Measurements from ENCODE around the gene FNDC5. TPM values are rescaled to one million over a fixed set of nuclear protein-coding genes. Genes with fewer than 3 reads are reported as not detected.

FNDC5 gene
- total and polyA plus RNA-seq, 2 experiments from 2014 or later: 1.0 to 1.7 TPM

DNA sequence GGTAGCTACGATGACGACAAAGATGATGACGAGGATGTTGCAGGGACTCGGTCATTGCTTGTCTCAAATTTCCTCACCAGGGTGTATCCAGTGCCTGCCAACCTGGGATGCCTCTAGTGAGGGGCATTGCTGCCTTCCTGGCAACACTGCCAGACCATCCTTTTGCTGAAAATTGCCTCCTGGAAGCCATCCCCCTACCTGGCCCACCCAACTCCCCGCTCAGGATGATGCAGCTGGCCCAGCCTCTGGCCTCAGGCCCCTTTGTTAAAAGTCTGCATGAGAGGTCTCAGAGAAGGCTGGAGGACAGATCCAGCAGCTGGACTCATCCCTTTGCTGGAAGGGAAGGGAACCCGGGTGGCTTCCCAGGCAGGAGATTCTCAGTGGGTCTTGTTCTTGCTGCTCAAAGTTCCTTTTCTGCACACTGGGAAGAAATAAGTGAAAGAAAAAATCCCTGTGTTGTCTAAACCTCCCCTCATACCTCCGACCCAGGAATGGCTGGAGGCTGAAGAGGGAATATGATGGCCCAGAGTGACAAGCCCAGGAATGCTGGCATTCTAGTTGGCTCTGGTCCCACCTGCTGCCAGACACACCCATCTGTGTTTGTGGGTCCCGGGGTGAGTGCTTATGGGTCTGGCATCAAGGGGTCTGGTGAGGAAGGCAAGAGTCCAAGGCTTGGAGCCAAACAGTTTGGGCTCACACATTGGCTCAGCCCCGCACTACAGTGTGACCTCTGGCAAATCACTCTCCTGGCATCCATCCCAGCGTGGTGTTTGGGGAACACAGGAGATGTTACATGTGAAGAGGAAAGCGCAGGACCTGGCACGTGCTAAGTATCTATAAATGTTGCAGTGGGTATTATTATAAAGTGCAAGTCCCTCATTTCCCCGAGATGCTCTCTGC is 6.7 kb upstream of the FNDC5 start (continued):
- TF ChIP-seq POLR2AphosphoS5 (IDR thresholded peaks at IDR 0.05; ENCODE audit: low read depth) (no peak), STAT1 (IDR thresholded peaks at IDR 0.05; ENCODE audit: unreplicated experiment) (no peak), JUNB (IDR thresholded peaks at IDR 0.05; ENCODE audit: unreplicated experiment) (no peak), EZH2 (IDR thresholded peaks at IDR 0.05; ENCODE audit: low read depth, unreplicated experiment) (no peak), REST (IDR thresholded peaks at IDR 0.05; ENCODE audit: unreplicated experiment) (no peak), NANOG (IDR thresholded peaks at IDR 0.05; ENCODE audit: borderline replicate concordance) (no peak), ZNF114 (CRISPR knock-in tag; IDR thresholded peaks at IDR 0.05) (no peak), EZH2phosphoT487 (IDR thresholded peaks at IDR 0.05; ENCODE audit: unreplicated experiment) (no peak)

- peaks cover 21% of the 10 kb centered on the region for H3K4me1 ChIP-seq (ENCODE audit: insufficient read depth)
- Mint-ChIP-seq H3K27me3 (ENCODE audit: insufficient read depth, low read depth, poor library complexity) (peaks cover 13% of the 10 kb centered on the region), H3K4me3 (peak overlapping the region; percentile 38; the same call in 1 of the 3 replicates), H3K36me3 (ENCODE audit: low read depth) (no peaks in the 10 kb centered on the region), H3K9me3 (no peaks in the 10 kb centered on the region), H3K4me1 (peaks cover 42% of the 10 kb centered on the region), H3K27ac (no peak overlapping the region)
- TF ChIP-seq REST (IDR thresholded peaks at IDR 0.05; ENCODE audit: unreplicated experiment): peak; percentile 42
- TF ChIP-seq, protein P1, sequence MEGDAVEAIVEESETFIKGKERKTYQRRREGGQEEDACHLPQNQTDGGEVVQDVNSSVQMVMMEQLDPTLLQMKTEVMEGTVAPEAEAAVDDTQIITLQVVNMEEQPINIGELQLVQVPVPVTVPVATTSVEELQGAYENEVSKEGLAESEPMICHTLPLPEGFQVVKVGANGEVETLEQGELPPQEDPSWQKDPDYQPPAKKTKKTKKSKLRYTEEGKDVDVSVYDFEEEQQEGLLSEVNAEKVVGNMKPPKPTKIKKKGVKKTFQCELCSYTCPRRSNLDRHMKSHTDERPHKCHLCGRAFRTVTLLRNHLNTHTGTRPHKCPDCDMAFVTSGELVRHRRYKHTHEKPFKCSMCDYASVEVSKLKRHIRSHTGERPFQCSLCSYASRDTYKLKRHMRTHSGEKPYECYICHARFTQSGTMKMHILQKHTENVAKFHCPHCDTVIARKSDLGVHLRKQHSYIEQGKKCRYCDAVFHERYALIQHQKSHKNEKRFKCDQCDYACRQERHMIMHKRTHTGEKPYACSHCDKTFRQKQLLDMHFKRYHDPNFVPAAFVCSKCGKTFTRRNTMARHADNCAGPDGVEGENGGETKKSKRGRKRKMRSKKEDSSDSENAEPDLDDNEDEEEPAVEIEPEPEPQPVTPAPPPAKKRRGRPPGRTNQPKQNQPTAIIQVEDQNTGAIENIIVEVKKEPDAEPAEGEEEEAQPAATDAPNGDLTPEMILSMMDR (conservative IDR thresholded peaks at IDR 0.05; ENCODE audit: low read depth in 2 of 2): peak; percentile 94 to 99
- TF ChIP-seq POLR2AphosphoS5 (IDR thresholded peaks at IDR 0.05; ENCODE audit: low read depth): no peak
- no peaks in the 10 kb centered on the region for H3K9me2 ChIP-seq (ENCODE audit: insufficient read depth)
- no peaks in the 10 kb centered on the region for H3K36me3 ChIP-seq (ENCODE audit: insufficient read depth)
- DNase-seq (ENCODE audit: low spot score): peak; percentile 72
- no peaks in the 10 kb centered on the region for H4K20me1 ChIP-seq (replicated peaks; ENCODE audit: insufficient read depth)
- ATAC-seq: peak; percentile 61
- H3K27me3 ChIP-seq (ENCODE audit: insufficient read depth): peaks cover 7% of the 10 kb centered on the region
- H2AFZ ChIP-seq: peak overlapping the region; percentile 78; the same call in 1 of the 2 replicates
- H3K79me2 ChIP-seq (replicated peaks; ENCODE audit: insufficient read depth): no peaks in the 10 kb centered on the region
- no peak overlapping the region for H3K4me3 ChIP-seq
- H3F3A ChIP-seq (replicated peaks; ENCODE audit: low read depth): peaks cover 4% of the 10 kb centered on the region; the same call in 1 of the 2 replicates
- H3K27ac ChIP-seq (ENCODE audit: low read depth): no peak overlapping the region
- peak overlapping the region; percentile 70; the same call in 1 of the 2 replicates for H3K4me2 ChIP-seq
Observed at GRCh38 chr1:32876341-32877210, 5.9 kb upstream of the FNDC5 start.

All from GM23338 (cell line).